ENCODE measurements around the gene STAG1.
A peak's percentile ranks its signal among the peaks of the same experiment; 100 is the strongest.
"Not testable (repeated sequence)": the region's sequence is repeated elsewhere in the genome, so short reads cannot be mapped to it uniquely, and the experiment has no call there.

The STAG1 gene

DNA sequence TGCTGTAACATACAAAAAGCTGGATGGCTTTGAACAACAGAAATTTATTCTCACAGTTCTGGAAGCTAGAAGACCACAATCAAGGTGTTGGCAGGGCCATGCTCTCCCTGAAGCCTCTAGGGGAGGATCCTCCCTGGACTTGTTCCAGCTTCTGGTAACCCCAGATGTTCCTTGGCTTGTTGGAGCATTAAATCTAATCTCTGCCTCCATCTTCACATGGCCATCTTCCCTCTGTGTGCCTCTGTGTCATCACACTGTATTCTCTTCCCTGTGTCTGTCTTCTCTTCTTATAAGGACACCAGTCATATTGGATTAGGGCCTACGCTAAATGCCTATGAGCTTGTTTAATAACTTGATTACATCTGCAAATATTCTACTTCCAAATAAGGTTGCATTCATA, 109.5 kb downstream of the STAG1 start:
- DNase-seq = peak; percentile 82

DNA sequence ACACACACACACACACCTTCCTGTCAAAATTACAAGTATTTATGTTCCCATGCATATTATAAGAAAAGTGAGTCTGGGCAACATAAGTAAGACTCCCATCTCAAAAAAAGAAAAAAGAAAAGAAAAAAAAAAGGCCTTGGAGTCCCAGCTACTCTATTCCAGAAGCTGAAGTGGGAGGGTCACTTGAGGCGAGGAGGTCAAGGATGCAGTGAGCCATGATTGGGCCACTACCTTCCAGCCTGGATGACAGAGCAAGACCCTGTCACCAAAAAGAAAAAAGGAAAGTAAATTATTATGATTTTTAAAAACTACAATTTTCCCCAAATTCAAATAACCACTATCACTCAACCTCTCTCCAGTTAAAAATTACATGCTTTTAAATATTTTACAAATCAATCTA, 113.1 kb downstream of the STAG1 start:
- DNase-seq = no peak

DNA sequence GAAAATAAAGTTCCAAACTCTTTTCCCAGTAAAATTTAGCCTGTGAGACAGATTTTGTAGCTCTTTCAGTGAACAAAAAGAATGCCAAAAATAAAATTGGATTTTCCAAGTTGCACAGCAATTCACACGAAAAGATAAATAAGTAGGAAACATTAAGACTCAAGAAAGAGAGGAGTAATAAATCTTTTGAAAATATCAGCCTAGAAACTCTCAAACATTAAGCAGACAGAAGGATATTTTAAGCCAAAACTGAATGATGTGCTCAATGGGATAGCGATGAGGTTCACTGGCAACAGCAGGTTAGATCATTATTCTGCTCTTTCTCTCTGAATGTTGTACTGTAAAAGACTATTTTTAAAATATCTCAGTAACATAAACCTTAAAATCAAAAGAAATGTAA, 115.0 kb downstream of the STAG1 start:
- no peak for DNase-seq

DNA sequence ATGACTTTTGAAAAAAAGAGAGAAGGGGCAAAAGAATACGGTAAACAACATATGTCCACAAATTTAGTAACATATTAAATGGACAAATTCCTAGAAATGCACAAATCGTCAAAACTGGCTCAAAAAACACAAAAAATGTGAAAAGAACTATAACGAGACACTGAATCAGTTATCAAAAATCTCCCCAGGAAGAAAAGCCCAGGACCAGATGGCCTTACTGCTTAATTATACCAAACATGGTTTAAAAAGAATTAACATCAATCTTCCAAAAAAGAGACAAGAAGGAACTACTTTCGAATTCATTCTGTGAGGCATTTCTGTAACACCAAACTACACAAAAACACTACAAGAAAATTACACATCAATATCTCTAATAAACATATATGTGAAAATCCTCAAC, 117.4 kb downstream of the STAG1 start:
- DNase-seq = no peak

DNA sequence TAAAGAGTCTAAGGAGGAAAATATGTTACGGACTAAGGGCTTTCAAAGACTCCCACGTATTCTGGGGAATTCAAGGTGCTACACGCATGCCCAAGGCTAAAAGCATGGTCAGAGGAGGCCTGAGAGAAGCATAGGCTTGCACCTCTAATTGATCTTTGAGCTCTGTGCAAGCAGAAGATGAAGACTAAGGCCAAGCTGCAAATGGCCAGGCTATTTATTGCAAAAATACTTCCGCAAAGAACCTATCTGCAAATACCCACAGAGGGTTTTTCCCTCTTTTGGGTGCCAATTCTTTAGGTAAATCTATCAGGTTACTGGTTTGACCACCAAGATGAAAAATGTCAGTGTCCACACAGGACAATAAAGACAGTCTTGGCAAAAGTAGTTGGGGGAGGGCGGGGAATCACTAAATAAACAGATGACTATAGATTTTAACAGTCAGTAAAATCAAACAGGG, 119.5 kb downstream of the STAG1 start:
- DNase-seq = no peak

DNA sequence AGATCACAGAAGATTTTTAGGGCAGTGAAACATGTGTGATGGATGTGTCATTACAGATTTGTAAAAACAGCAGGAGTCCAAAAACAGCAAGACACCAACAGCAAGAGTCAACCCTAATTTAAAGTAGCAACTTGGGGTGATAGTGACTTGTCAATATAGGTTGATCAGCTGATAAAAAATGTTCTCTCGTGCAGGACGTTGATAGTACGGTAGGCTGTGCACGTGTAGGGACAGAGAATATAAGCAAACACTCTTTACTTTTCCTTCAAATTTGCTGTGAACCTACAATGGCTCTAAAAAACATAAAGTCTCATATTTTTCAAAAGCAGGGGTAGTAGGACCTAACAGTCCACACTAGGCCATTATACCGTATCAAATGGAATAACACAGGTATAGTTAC, 120.8 kb downstream of the STAG1 start:
- no peak for DNase-seq

DNA sequence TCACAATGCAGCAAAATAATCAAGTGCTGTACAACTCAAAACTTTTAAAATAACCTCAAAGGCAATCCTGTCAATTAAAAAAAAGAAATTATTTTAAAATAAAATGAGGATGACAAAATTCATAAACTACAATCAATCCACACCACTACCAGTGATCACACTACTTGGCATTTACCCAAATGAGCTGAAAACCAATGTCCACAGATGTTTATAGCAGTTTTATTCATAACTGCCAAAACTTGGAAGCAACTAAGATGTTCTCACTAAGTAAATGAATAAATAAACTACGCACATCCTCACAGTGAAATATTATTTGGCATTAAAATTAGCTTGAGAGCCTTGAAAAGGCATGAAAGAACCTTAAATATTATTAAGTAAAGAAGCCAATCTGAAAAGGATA, 121.3 kb downstream of the STAG1 start:
- DNase-seq = peak; percentile 52

DNA sequence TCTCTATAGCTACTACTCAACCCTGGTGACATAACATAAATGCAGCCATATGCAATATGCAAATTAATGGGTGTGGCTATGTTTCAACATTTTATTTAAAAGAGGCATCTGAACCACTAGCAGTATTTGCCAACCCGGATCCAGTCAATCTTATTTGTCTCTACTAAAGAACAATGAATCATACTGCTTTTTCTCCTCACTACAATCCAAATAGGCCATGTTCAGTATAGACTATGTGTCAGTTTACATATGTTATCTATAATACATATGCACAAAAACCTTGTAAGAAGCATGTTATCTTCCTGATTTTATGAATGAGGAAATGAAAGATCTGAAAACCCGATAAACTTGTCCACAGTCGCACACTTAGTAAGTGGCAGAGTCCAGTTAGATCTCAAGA, 125.7 kb downstream of the STAG1 start:
- peak; percentile 53 for DNase-seq

DNA sequence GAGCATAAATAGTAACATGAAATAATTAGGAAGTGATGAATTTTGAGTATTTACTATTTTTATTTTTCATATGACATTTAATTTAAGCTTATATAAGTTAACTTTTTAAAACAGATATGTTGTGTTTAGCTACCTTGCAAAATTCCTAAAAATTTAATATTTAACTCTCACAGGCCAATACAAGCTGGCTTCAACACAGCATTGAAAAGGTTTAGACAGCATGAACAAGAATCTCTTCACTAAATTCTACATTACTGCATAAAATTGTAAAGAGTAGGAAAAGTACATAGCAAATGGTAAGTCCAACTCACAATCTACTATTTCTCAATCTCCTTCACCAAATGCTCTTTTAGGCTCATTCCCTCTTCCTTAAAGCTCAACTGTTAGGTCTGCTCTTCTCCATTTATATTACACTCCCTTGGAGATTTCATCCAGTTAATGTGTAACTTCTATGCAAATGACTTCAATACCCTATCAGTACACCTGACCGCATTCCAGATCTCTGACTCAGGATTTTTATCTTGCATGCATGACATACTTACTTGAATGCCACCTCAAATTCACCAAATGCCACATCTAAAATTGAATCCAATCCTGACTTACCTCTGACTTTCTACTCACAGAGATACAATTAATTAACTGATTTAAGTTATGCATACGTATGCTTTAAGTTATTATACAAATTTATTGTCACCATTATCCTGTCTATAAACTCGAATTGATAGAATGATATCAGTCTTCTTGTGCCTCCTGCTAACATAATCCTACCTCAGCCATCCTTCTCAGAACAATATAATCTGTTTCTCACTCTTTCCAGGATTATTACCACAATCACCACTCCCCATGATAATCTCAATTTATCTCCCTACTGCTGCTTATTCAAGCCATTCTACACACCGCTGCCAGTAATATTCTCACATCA, 127.0 kb downstream of the STAG1 start:
- DNase-seq = no peak

DNA sequence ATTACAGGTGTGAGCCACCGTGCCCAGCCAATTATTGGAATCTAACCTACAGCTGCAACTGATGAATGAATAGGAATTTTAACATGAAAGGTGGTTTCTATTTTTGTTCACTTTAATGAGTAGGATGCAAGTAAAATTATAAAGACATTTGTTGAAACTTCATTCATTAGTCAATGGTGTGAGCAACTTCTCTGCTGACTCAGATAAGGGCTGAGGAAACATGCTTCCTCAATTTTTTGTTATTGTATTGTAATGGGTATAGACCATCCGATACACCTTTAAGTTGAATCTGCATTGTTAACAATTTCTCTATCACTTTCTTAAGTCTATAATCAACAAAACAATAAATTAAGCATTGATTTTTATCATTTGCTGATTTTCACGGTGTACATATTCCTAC, 127.8 kb downstream of the STAG1 start:
- DNase-seq = peak; percentile 48

DNA sequence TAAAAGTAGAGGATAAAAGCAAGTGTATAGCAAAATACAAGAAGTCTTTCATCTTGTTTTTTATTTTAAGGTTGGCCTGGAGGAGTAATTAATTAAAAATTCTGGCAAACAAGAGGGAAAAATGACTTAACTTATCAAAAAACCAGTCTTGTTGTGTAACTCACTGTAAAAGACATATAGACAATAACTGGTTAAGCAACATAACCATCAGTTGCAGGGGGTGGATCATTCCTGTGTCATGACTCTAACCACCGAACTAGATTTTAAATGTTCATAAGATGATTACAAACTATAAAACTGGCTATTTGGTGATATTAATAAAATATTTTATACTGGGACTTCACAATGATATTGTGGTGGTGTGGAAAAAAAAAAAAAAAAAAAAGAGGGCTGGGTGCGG, 130.6 kb downstream of the STAG1 start:
- DNase-seq = no peak

DNA sequence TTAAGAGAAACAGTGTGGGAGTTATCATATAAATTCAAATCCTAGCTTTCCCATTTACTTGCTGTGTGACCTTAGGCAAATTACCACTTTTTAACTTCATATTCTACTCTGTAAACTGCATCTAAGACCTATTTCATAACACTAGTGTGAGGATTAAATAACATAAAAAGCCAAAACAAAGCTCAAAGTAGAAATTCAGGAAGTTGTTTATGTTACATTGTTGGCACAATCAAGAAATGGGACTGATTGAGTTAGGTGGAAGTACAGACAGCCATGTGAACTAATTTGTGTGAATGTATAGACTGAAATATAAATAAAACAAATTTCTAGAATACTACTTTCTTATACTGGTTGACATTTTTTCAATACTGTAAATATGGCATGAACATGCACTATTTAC, 131.7 kb downstream of the STAG1 start:
- DNase-seq = no peak

DNA sequence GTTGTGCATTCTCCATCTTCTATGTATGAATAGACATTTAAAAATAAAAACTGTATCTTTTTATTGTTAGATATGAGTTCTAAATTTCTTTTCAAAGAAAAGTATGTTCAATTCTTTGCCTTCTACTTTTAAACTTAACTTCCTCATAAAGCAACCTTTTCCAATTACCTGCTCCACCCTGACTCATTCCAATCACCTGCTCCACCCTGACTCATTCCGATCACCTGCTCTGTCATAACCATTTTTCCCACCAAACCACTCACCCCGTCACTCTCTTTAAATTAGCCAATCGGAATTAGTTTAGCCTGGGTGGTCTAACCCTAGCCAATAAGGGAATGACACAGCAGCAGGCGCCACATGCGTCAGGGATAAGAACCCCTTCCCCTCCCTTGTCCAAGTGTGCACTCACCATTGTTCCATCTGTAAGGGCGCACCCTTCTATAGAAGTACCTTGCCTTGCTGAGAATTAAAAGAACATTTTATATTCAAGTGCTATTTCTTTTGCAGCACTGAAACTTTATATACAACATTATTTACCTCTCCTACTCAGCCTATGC, 134.1 kb downstream of the STAG1 start:
- not testable (repeated sequence) for DNase-seq

DNA sequence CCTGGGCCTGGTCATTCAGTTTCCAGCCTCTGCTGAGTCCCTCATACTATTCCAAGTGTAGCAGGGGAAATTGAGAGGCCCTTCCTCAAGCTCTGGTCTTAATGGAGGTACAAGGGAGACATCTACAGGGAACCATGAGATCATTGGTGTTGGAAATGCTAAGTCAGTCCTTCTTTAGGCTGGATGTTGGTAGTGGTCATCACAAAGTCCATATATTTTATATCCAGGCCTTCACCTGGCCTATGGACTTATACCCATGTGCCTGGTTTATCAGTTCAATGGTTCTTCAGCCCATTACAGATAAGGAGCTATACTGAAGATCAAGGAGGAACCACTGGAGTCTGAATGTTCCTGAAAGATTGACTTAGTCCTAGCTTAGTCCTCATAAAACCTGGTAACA, 135.0 kb downstream of the STAG1 start:
- DNase-seq = peak; percentile 41

DNA sequence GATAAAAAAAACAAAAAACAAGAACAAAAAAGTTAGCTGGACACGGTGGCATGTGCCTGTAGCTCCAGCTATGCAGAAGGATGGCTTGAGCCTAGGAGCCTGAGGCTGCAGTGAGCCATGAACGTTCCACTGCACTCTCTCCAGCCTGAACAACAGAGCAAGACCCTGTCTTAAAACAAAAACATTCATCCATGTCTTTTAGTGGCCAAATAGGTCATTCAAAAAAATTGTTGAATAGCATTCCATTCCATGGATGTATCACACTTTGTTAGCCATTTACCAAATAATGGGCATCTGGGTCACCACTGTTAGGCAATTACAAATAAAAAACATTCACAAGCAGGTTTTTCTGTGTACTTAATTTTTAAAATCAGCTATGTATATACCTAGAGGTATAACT, 139.7 kb downstream of the STAG1 start:
- DNase-seq = no peak

DNA sequence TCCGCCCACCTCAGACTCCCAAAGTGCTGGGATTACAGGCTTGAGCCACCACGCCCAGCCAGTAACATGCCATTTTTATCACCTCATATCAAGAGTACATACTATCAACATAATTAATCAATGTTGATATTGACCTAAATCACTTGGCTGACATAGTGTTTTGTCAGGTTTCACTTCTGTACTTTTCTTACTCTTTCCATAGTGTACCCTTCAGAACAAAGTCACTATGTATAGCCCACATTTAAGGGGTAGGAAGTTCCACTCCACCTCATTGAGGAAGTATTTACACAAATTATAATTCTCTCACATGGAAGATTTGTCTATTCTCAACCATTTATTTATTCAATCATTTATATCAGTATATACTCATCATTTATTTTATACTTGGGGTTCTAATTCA, 145.2 kb downstream of the STAG1 start:
- no peak for DNase-seq

DNA sequence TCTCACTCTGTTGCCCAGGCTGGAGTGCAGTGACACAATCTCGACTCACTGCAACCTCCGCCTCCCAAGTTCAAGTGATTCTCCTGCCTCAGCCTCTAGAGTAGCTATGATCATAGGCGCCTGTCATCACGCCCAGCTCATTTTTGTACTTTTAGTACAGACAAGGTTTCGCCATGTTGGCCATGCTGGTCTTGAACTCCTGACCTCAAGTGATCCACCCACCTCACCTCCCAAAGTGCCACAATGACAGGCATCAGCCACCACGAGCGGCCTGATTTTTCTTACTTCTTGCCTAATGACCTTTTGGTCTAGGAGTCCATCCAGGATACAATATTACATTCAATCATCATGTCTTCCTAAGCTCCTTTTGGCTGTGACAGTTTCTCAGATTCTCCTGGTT, 146.0 kb downstream of the STAG1 start:
- not testable (repeated sequence) for DNase-seq

DNA sequence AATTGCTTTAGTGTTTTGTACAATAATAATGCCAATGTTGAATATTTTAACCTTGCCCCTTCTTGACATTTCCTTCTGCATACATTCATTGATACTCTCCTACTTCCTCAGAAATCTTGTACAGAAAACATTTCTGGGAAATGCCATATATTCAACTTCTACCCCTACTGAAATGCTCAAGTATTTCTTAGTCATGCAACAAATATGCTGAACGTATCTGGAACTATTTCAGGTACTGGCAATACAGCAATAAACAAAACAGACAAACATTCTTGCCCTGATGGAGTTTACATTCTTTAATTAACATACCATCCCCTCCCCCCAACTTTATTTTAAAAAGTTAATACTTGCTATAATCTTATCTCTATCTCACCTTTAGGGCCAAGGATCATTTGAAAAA, 147.2 kb downstream of the STAG1 start:
- DNase-seq = no peak

DNA sequence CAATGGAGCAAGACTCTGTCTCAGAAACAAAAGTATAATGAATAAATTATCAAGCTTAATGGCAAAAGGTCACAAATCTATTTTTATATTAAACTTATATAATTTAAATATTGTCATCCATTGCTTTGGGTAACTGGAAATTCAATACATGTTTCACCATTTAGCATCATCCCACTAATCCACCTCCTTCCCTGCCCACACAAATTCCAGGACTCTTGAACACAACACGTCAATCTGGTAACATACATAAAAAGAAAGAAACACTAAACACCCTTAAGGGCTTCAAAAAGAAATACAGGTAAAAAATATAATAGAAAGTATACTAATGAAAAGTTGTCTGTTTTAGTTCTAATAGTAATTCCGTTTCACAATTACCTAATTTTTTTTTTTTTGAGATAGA, 149.4 kb downstream of the STAG1 start:
- no peak for DNase-seq

DNA sequence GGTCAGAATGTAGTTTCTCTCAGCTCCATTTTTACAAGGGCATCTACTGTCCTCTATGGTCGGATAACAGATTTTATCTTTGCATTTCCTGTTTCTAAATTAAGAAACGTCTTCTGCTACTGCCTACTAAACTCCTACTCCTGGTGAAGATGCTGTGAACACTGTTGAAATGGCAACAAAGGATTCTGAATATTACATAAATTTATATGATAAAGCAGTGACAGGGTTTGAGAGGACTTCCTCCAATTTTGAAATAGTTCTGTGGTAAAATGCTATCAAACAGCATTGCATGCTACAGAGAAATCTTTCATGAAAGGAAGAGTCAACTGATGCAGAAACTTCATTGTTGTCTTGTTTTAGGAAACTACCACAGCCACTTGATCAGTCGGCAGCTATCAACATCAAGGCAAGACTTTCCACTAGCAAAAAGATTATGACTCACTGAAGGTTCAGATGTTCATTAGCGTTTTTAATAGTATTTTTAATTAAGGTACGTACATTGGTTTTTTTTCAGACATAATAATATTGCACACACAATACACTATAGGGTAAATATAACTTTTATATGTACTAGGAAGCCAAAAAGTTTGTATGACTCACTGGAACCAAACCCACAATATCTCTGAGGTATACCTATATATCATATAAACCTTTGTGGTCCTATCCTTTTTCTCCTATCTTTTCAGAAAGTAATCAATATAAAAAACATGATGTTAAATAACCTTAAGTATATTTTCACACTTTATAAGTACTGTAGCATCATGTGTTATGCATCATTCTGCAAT, 156.1 kb downstream of the STAG1 start:
- DNase-seq = peak; percentile 47

DNA sequence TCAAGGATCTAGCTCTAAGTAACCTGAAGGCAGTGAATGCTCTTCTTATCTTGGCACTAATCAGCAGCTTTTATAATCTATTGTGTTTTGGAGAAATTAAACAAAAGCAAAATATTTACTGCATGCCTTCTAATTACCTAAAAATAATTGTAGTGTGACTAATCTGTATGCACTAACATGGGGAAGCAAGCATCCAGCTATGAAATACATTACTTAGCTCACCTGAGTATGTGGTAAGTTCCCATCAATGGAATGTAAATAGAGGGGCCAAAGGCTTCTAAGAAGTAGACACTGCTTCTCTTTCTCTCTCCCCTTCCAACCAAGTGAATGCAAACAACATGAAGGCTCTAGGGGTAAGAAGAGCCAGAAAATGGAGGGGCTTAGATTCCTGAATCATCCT, 165.6 kb downstream of the STAG1 start:
- no peak for DNase-seq

DNA sequence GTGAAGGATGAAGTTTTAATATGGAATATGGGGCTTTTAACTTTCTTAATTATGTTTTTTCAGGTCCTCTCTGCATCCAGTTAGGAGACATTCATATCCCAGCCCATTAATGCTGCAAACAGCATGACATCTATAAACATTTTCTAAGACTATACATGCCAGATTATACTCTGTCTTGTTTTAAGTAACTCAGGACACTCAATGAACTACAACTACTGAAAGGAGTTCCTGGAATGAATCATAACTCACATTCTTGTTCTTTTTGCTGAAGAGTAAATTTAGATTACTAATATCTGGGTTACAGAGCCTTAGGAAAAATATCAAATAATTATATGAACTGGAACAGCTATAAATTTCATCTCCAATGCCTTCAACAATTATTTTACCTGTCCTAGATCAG, 167.4 kb downstream of the STAG1 start:
- no peak for DNase-seq

DNA sequence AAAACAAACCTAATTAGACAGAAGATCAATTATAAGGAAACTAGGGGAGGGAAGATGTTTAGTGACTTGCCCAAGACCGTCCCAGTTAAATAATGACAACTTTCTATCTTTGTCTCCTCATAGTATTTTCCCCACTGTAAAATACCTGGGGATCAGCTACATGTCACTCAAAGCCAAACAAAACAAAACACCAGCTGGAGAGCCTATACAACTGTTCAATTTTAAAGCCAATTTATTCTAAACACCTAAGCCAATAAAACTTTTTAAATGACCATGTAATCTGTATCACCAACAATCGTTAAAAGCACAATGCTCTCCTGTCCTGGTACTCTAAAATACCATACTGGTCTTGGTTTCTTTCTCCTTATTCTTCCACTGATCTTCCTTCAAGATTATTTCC, 168.4 kb downstream of the STAG1 start:
- no peak for DNase-seq

DNA sequence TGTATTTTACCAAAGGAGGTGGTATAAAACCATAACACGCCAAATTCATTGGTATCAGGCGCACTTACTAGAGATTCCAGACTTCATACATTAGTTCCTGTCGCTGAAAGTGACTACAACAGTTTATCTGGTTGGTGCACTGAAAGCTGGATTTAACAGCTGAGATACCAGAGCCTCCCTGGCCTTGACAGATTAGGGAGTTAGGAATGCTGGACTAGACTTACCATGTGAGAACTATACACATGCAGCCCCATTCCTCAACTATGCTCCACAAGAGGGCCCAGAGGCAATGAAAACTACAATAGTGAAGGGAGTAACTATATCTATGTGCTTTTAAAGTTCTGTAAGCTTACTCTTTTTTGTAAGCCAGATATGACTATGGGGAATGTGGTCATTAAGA, 174.4 kb downstream of the STAG1 start:
- DNase-seq = peak; percentile 50
